Activated T-helper 1 cell treated with anti-CD3 and anti-CD28 coated beads, Interleukin-12 subunit alpha, Interleukin-12 subunit beta, Interleukin-2, Interleukin-4 antibody, amounts not matched to agents 30 ng/mL and 10 ng/mL and 1 ng/mL, durations not matched to agents 14 hours and 24 hours and 36 hours (primary cell): ENCODE results near the gene GARRE1. TPM values are rescaled to one million over a fixed set of nuclear protein-coding genes. Genes with fewer than 3 reads are reported as not detected.

Experiments used
- DNase-seq: peaks from one replicate; pipeline ENCODE4 v3.0.0; 2021; ENCODE audit warnings: low spot score
- H3K27ac Mint-ChIP-seq: one replicate; pipeline ENCODE4 v1.8.0; 2021; ENCODE audit warnings: mild to moderate bottlenecking, mixed read lengths
- H3K27me3 Mint-ChIP-seq: one replicate; pipeline ENCODE4 v1.8.0; 2022; ENCODE audit warnings: mild to moderate bottlenecking, moderate library complexity, mixed read lengths; ENCODE audit not compliant: insufficient read depth
- H3K36me3 Mint-ChIP-seq: one replicate; pipeline ENCODE4 v1.8.0; 2021; ENCODE audit warnings: low read depth, mixed read lengths
- H3K4me1 Mint-ChIP-seq: one replicate; pipeline ENCODE4 v1.8.0; 2021; ENCODE audit warnings: low read depth, mixed read lengths
- H3K4me3 Mint-ChIP-seq: one replicate; pipeline ENCODE4 v1.8.0; 2021; ENCODE audit warnings: mild to moderate bottlenecking, moderate library complexity, mixed read lengths
- H3K9me3 Mint-ChIP-seq: one replicate; pipeline ENCODE4 v1.8.0; 2021; ENCODE audit warnings: mixed read lengths
- intact Hi-C: fragments of 100-400 bp; cut with micrococcal nuclease; formaldehyde crosslinking; loops from one replicate; pipeline ENCODE4 v1.15.1; 2024
- total RNA-seq: library from RNA; stranded (reverse); gene quantifications from 2 replicates; pipeline ENCODE4 v1.2.3, GENCODE V29; 2022

The GARRE1 gene
- total RNA-seq, 1 donor from 2014 or later, result 13.1 TPM

- peak overlapping the region; percentile 55 for H3K27ac Mint-ChIP-seq
- peaks cover 4% of the 10 kb centered on the region for H3K36me3 Mint-ChIP-seq
- H3K4me3 Mint-ChIP-seq, result peak overlapping the region; percentile 81
- no peaks in the 10 kb centered on the region for H3K9me3 Mint-ChIP-seq
- H3K4me1 Mint-ChIP-seq, result peaks cover 9% of the 10 kb centered on the region
- H3K27me3 Mint-ChIP-seq, result peaks cover 2% of the 10 kb centered on the region
- peak; percentile 22 for DNase-seq
- intact Hi-C loops, result loop anchor here (1.0 to 2.0 kb wide), 6 partner anchors 15 to 121 kb away; no protein-coding TSS in a partner anchor
Observed at GRCh38 chr19:34254698-34255432, 511 bp downstream of the GARRE1 start.

GRCh38 chr19:34255546-34255945 is 1.2 kb downstream of the GARRE1 start:
- Mint-ChIP-seq H3K9me3 (no peaks in the 10 kb centered on the region), H3K36me3 (peaks cover 4% of the 10 kb centered on the region), H3K27ac (no peak overlapping the region), H3K4me1 (peaks cover 9% of the 10 kb centered on the region), H3K4me3 (peak overlapping the region; percentile 81), H3K27me3 (peaks cover 2% of the 10 kb centered on the region)
- intact Hi-C loops, result loop anchor here (2.0 kb wide), 3 partner anchors 81 to 103 kb away; no protein-coding TSS in a partner anchor
- no peak for DNase-seq

GRCh38 chr19:34256835-34257558 is 2.6 kb downstream of the GARRE1 start:
- Mint-ChIP-seq H3K9me3 (no peaks in the 10 kb centered on the region), H3K4me1 (peaks cover 13% of the 10 kb centered on the region), H3K27ac (no peak overlapping the region), H3K36me3 (peaks cover 8% of the 10 kb centered on the region), H3K27me3 (no peaks in the 10 kb centered on the region), H3K4me3 (peak overlapping the region; percentile 22)
- DNase-seq, result no peak
- intact Hi-C loops, result no loop called here

- Mint-ChIP-seq H3K9me3 (no peaks in the 10 kb centered on the region), H3K4me3 (no peak overlapping the region), H3K4me1 (peaks cover 13% of the 10 kb centered on the region), H3K27me3 (no peaks in the 10 kb centered on the region), H3K27ac (no peak overlapping the region), H3K36me3 (peaks cover 8% of the 10 kb centered on the region)
- DNase-seq, result no peak
- intact Hi-C loops, result no loop called here
Observed at GRCh38 chr19:34257559-34257924, 3.2 kb downstream of the GARRE1 start.

GRCh38 chr19:34259367-34260095 is 5.2 kb downstream of the GARRE1 start:
- no peaks in the 10 kb centered on the region for H3K27me3 Mint-ChIP-seq
- intact Hi-C loops, result no loop called here
- no peak overlapping the region for H3K4me3 Mint-ChIP-seq
- DNase-seq, result no peak
- H3K4me1 Mint-ChIP-seq, result peaks cover 4% of the 10 kb centered on the region
- H3K27ac Mint-ChIP-seq, result no peak overlapping the region
- no peaks in the 10 kb centered on the region for H3K9me3 Mint-ChIP-seq
- H3K36me3 Mint-ChIP-seq, result peaks cover 8% of the 10 kb centered on the region

- Mint-ChIP-seq H3K4me3 (no peak overlapping the region), H3K9me3 (no peaks in the 10 kb centered on the region), H3K27ac (no peak overlapping the region), H3K4me1 (peaks cover 4% of the 10 kb centered on the region), H3K36me3 (peaks cover 8% of the 10 kb centered on the region), H3K27me3 (no peaks in the 10 kb centered on the region)
- intact Hi-C loops, result no loop called here
- no peak for DNase-seq
Observed at GRCh38 chr19:34260771-34261173, 6.4 kb downstream of the GARRE1 start.

GRCh38 chr19:34261334-34262109 is 7.2 kb downstream of the GARRE1 start:
- Mint-ChIP-seq H3K4me3 (no peak overlapping the region), H3K27me3 (no peaks in the 10 kb centered on the region), H3K27ac (no peak overlapping the region), H3K9me3 (no peaks in the 10 kb centered on the region), H3K4me1 (peaks cover 4% of the 10 kb centered on the region), H3K36me3 (peaks cover 8% of the 10 kb centered on the region)
- intact Hi-C loops, result no loop called here
- DNase-seq, result no peak

GRCh38 chr19:34263745-34264237 is 9.4 kb downstream of the GARRE1 start:
- DNase-seq, result no peak
- H3K9me3 Mint-ChIP-seq, result no peaks in the 10 kb centered on the region
- no peak overlapping the region for H3K4me3 Mint-ChIP-seq
- peaks cover under 1% of the 10 kb centered on the region for H3K27me3 Mint-ChIP-seq
- peaks cover 4% of the 10 kb centered on the region for H3K4me1 Mint-ChIP-seq
- H3K27ac Mint-ChIP-seq, result no peak overlapping the region
- intact Hi-C loops, result no loop called here
- peaks cover 14% of the 10 kb centered on the region for H3K36me3 Mint-ChIP-seq

GRCh38 chr19:34265221-34265650 is 10.9 kb downstream of the GARRE1 start:
- Mint-ChIP-seq H3K36me3 (peaks cover 16% of the 10 kb centered on the region), H3K4me3 (no peak overlapping the region), H3K4me1 (peaks cover 12% of the 10 kb centered on the region), H3K9me3 (no peaks in the 10 kb centered on the region), H3K27ac (no peak overlapping the region), H3K27me3 (peaks cover 4% of the 10 kb centered on the region)
- intact Hi-C loops, result no loop called here
- no peak for DNase-seq

- peaks cover 22% of the 10 kb centered on the region for H3K4me1 Mint-ChIP-seq
- no peak overlapping the region for H3K4me3 Mint-ChIP-seq
- no peaks in the 10 kb centered on the region for H3K9me3 Mint-ChIP-seq
- H3K36me3 Mint-ChIP-seq, result peaks cover 21% of the 10 kb centered on the region
- intact Hi-C loops, result no loop called here
- peaks cover 4% of the 10 kb centered on the region for H3K27me3 Mint-ChIP-seq
- no peak overlapping the region for H3K27ac Mint-ChIP-seq
- no peak for DNase-seq
Observed at GRCh38 chr19:34269081-34269480, 14.7 kb downstream of the GARRE1 start.

- no peak for DNase-seq
- Mint-ChIP-seq H3K9me3 (no peaks in the 10 kb centered on the region), H3K27ac (no peak overlapping the region), H3K4me3 (peak overlapping the region; percentile 60), H3K27me3 (peaks cover 4% of the 10 kb centered on the region), H3K4me1 (peaks cover 22% of the 10 kb centered on the region), H3K36me3 (peaks cover 21% of the 10 kb centered on the region)
- intact Hi-C loops, result no loop called here
Observed at GRCh38 chr19:34269489-34269888, 15.1 kb downstream of the GARRE1 start.

GRCh38 chr19:34269968-34270621 is 15.7 kb downstream of the GARRE1 start:
- Mint-ChIP-seq H3K9me3 (no peaks in the 10 kb centered on the region), H3K27me3 (peaks cover 4% of the 10 kb centered on the region), H3K27ac (peak overlapping the region; percentile 76), H3K4me1 (peaks cover 22% of the 10 kb centered on the region), H3K4me3 (peak overlapping the region; percentile 60), H3K36me3 (peaks cover 21% of the 10 kb centered on the region)
- intact Hi-C loops, result loop anchor here (1.0 kb wide), 4 partner anchors 16 to 98 kb away; partner anchors contain the start of genes GARRE1 and LSM14A
- DNase-seq, result peak; percentile 51
